ENCODE measurements around the gene ISG20L2.

The ISG20L2 gene

GRCh38 chr1:156740741-156741480 lies 12.3 kb upstream of the ISG20L2 start, which contains the start of gene MRPL24:
Gene MRPL24 (minus strand): TSS chr1:156741088. CDS start chr1:156738704, 2,384 bp downstream.
- no peaks in the 10 kb centered on the region for H3K27me3 ChIP-seq (ENCODE audit: control insufficient read depth in 1 of 2, insufficient read depth in 2 of 2, low read length in 2 of 2)
- peak within 1 kb of the TSS; percentile 94 for H3K27ac ChIP-seq (ENCODE audit: low read length)
- peak within 1 kb of the TSS; percentile 85 to 95 for H3K9ac ChIP-seq (ENCODE audit: low read length in 2 of 2)
- H3K36me3 ChIP-seq (ENCODE audit: control insufficient read depth in 2 of 2, insufficient read depth in 2 of 2, low read length in 2 of 2), result peaks cover 24 to 35% of the 10 kb centered on the region in 2 donors
- peaks cover 22% of the 10 kb centered on the region for H3K4me1 ChIP-seq (ENCODE audit: control insufficient read depth, insufficient read depth, low read length)
- no peaks in the 10 kb centered on the region for H3K9me3 ChIP-seq (ENCODE audit: control insufficient read depth in 2 of 2, low read length in 2 of 2)
- H3K4me3 ChIP-seq (ENCODE audit: low read length in 2 of 2), result peak within 1 kb of the TSS; percentile 94 to 97

DNA sequence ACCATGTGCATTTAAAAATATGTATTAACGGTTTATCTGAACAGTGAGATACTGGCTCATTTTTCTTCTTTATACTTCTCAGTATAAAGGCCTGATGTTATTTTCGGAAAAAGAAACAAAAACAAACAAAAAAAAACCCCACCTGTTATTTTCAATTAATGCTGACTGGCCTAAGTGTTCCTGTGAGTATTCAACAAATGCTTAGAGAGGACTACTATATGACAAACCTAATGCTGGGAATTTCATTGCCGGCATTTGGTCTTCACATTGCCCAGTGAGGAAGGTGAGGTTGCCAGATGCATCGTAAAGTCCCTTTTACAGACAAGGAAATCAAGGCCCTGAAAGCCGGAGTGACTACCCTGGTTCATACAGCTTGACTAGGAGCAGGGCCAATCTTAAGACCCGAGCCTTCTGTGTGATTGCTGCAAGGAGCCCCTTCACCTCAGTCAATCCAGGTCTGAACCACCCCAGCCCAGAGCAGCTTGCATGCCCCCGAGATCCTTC lies 11.7 kb upstream of the ISG20L2 start:
- peaks cover 17% of the 10 kb centered on the region for H3K4me1 ChIP-seq (ENCODE audit: control insufficient read depth, insufficient read depth, low read length)
- H3K36me3 ChIP-seq (ENCODE audit: control insufficient read depth in 2 of 2, insufficient read depth in 2 of 2, low read length in 2 of 2), result peaks cover 28 to 37% of the 10 kb centered on the region in 2 donors
- no peaks in the 10 kb centered on the region for H3K9me3 ChIP-seq (ENCODE audit: control insufficient read depth in 2 of 2, low read length in 2 of 2)
- peak overlapping the region; percentile 94 to 97 for H3K4me3 ChIP-seq (ENCODE audit: low read length in 2 of 2)
- peak overlapping the region; percentile 94 for H3K27ac ChIP-seq (ENCODE audit: low read length)
- no peaks in the 10 kb centered on the region for H3K27me3 ChIP-seq (ENCODE audit: control insufficient read depth in 1 of 2, insufficient read depth in 2 of 2, low read length in 2 of 2)
- H3K9ac ChIP-seq (ENCODE audit: low read length in 2 of 2), result peak overlapping the region; percentile 85 to 95

GRCh38 chr1:156738916-156739315 lies 10.3 kb upstream of the ISG20L2 start:
- Histone ChIP-seq H3K9me3 (ENCODE audit: control insufficient read depth in 2 of 2, low read length in 2 of 2) (no peaks in the 10 kb centered on the region), H3K27me3 (ENCODE audit: control insufficient read depth in 1 of 2, insufficient read depth in 2 of 2, low read length in 2 of 2) (no peaks in the 10 kb centered on the region), H3K9ac (ENCODE audit: low read length in 2 of 2) (no peak overlapping the region), H3K36me3 (ENCODE audit: control insufficient read depth in 2 of 2, insufficient read depth in 2 of 2, low read length in 2 of 2) (peaks cover 28 to 34% of the 10 kb centered on the region in 2 donors), H3K4me1 (ENCODE audit: control insufficient read depth, insufficient read depth, low read length) (peaks cover 10% of the 10 kb centered on the region), H3K4me3 (ENCODE audit: low read length in 2 of 2) (no peak overlapping the region), H3K27ac (ENCODE audit: low read length) (no peak overlapping the region)

DNA sequence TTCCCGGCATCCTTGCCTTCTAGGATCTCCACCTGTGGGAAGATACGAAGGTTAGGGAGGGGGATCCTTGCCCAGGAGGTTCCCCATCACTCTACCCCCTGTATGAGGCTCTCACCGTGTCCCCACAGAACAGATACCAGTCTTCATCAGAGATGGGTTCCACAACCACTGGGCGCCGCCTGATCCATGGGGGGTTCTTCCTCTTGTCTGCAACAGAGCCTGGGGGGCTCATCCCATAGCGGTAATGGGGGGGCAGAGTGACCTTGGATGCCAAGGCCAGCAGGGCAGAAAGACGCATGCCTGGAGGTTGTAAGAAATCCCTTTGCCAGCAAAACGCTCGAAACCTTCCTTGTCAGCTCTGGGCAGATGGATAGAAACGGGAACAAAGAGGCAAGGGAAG lies 9.8 kb upstream of the ISG20L2 start:
- no peaks in the 10 kb centered on the region for H3K9me3 ChIP-seq (ENCODE audit: control insufficient read depth in 2 of 2, low read length in 2 of 2)
- H3K27ac ChIP-seq (ENCODE audit: low read length), result no peak overlapping the region
- no peak overlapping the region for H3K4me3 ChIP-seq (ENCODE audit: low read length in 2 of 2)
- no peak overlapping the region for H3K9ac ChIP-seq (ENCODE audit: low read length in 2 of 2)
- peaks cover 33% of the 10 kb centered on the region in 2 donors for H3K36me3 ChIP-seq (ENCODE audit: control insufficient read depth in 2 of 2, insufficient read depth in 2 of 2, low read length in 2 of 2)
- peaks cover 10% of the 10 kb centered on the region for H3K4me1 ChIP-seq (ENCODE audit: control insufficient read depth, insufficient read depth, low read length)
- H3K27me3 ChIP-seq (ENCODE audit: control insufficient read depth in 1 of 2, insufficient read depth in 2 of 2, low read length in 2 of 2), result no peaks in the 10 kb centered on the region

DNA sequence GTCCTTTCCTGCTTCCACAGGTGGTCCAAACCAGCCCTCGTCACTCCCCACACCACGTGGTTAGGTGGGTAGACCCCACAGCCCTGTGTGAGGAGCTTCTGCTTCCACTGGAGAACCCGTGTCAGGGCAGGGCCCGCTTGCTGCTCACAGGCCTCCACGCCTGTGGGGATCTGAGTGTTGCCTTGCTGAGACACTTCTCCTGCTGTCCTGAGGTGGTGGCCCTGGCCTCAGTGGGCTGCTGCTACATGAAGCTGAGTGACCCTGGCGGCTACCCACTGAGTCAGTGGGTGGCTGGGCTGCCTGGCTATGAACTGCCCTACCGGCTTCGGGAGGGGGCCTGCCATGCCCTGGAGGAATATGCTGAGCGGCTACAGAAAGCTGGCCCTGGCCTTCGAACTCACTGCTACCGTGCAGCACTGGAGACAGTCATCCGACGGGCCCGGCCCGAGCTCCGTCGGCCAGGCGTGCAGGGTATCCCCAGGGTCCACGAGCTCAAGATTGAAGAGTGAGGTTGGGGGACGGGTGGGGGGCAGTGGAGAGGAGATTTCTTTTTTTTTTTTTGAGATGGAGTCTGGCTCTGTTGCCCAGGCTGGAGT lies 5.5 kb upstream of the ISG20L2 start:
- H3K9ac ChIP-seq (ENCODE audit: low read length in 2 of 2), result no peak overlapping the region
- H3K4me1 ChIP-seq (ENCODE audit: control insufficient read depth, insufficient read depth, low read length), result peaks cover 1% of the 10 kb centered on the region
- peaks cover 24 to 33% of the 10 kb centered on the region in 2 donors for H3K36me3 ChIP-seq (ENCODE audit: control insufficient read depth in 2 of 2, insufficient read depth in 2 of 2, low read length in 2 of 2)
- no peaks in the 10 kb centered on the region for H3K27me3 ChIP-seq (ENCODE audit: control insufficient read depth in 1 of 2, insufficient read depth in 2 of 2, low read length in 2 of 2)
- H3K9me3 ChIP-seq (ENCODE audit: control insufficient read depth in 2 of 2, low read length in 2 of 2), result no peaks in the 10 kb centered on the region
- no peak overlapping the region for H3K27ac ChIP-seq (ENCODE audit: low read length)
- no peak overlapping the region for H3K4me3 ChIP-seq (ENCODE audit: low read length in 2 of 2)

DNA sequence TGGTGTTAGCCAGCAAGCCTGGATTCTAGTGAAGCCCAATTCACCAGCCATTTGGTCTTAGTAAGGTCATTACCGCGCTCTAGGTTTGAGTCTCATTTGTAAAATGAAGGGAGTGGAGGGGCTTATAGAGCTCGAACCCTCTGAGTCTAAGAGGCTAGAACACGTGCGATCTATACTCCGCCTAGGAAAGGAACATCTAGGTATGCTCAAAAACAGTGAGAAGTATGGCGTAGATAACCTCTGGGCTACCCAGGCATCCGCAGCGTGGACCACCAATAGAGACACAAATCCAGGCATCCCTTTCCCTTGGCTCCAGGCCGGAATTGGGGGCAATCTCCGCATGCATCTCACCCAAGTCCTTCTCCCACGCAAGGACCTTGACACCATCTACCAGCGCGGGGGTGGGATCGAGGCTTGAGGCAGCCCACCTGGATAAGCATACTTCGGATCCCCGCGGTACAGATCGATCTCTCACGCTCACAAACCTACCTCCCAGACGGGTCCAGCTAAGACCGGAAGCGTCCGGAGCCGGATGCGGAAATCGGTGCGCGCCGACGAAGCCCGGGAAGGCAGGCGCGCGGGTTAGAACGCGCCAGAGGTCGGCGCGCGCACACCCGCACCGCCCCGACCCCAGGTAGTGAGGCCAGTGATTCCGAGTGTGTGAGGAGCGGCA lies 504 bp downstream of the ISG20L2 start, which contains the start of gene METTL25B:
Gene METTL25B (plus strand): TSS at position 544 of the 673 bp plus-strand sequence. CDS start 636 bp downstream, outside the sequence.
- H3K9me3 ChIP-seq (ENCODE audit: control insufficient read depth in 2 of 2, low read length in 2 of 2), result no peaks in the 10 kb centered on the region
- peak within 1 kb of the TSS; percentile 88 to 99 for H3K4me3 ChIP-seq (ENCODE audit: low read length in 2 of 2)
- H3K36me3 ChIP-seq (ENCODE audit: control insufficient read depth in 2 of 2, insufficient read depth in 2 of 2, low read length in 2 of 2), result peaks cover 21 to 25% of the 10 kb centered on the region in 2 donors
- peak within 1 kb of the TSS; percentile 99 for H3K27ac ChIP-seq (ENCODE audit: low read length)
- peaks cover 39% of the 10 kb centered on the region for H3K4me1 ChIP-seq (ENCODE audit: control insufficient read depth, insufficient read depth, low read length)
- peak within 1 kb of the TSS; percentile 96 to 99 for H3K9ac ChIP-seq (ENCODE audit: low read length in 2 of 2)
- no peaks in the 10 kb centered on the region for H3K27me3 ChIP-seq (ENCODE audit: control insufficient read depth in 1 of 2, insufficient read depth in 2 of 2, low read length in 2 of 2)

DNA sequence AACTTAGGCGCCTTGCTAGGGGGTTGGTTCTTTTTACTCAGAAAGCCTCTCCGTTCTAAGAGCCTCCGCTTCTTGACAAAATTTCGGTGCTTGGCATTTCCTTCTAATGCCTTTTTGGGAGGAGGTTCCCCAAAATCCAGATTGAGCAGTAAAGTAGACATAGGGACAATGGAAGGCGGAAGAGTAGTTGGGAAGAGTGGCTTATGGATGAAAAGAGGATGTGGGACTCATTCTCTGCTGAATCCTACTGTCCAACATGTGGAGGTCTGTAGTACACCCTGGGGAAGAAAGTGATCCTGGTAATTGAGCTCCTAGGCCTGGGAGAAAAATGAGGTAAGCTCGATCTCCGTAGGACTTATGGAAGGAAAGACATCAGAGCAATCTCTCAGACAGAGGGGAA lies 1.1 kb downstream of the ISG20L2 start:
- peaks cover 39% of the 10 kb centered on the region for H3K4me1 ChIP-seq (ENCODE audit: control insufficient read depth, insufficient read depth, low read length)
- H3K27me3 ChIP-seq (ENCODE audit: control insufficient read depth in 1 of 2, insufficient read depth in 2 of 2, low read length in 2 of 2), result no peaks in the 10 kb centered on the region
- peak overlapping the region; percentile 71 to 94 for H3K9ac ChIP-seq (ENCODE audit: low read length in 2 of 2)
- peaks cover 23 to 24% of the 10 kb centered on the region in 2 donors for H3K36me3 ChIP-seq (ENCODE audit: control insufficient read depth in 2 of 2, insufficient read depth in 2 of 2, low read length in 2 of 2)
- peak overlapping the region; percentile 86 for H3K27ac ChIP-seq (ENCODE audit: low read length)
- peak overlapping the region; percentile 76 to 99 for H3K4me3 ChIP-seq (ENCODE audit: low read length in 2 of 2)
- no peaks in the 10 kb centered on the region for H3K9me3 ChIP-seq (ENCODE audit: control insufficient read depth in 2 of 2, low read length in 2 of 2)

DNA sequence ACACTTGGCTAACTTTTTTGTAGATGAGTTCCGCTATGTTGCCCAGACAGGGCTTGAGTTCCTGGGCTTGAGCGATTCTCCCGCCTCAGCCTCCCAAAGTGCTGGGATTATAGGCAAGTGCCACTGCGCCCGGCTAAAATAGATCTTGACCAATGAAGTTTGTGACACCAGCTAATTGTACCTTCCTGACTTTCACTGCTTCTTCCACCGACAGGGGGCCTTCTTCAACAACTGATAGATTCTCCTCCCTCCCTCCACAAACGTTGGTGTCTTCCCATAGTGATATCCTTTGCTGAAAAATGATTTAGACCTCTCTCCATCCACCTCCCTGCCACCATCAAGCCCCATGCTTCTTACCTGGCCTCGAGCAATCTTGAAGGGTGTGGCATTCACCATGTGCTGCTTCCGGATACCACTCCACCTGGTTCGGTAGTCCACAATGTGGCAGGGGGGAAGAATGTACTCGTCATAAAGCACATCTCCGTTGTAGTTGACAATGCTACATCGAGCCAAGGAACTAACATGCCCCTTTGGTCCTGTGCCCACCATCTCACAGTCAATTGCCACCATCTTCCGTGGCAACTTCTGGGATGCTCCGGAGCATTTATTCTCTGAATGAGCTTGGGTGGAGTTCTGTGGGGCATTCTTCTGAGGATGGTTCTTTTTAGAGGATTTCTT lies 1.9 kb downstream of the ISG20L2 start:
- H3K9me3 ChIP-seq (ENCODE audit: control insufficient read depth in 2 of 2, low read length in 2 of 2), result no peaks in the 10 kb centered on the region
- H3K27ac ChIP-seq (ENCODE audit: low read length), result no peak overlapping the region
- peaks cover 19 to 23% of the 10 kb centered on the region in 2 donors for H3K36me3 ChIP-seq (ENCODE audit: control insufficient read depth in 2 of 2, insufficient read depth in 2 of 2, low read length in 2 of 2)
- H3K4me3 ChIP-seq (ENCODE audit: low read length in 2 of 2), result peak overlapping the region; percentile 76 to 99
- no peaks in the 10 kb centered on the region for H3K27me3 ChIP-seq (ENCODE audit: control insufficient read depth in 1 of 2, insufficient read depth in 2 of 2, low read length in 2 of 2)
- peaks cover 39% of the 10 kb centered on the region for H3K4me1 ChIP-seq (ENCODE audit: control insufficient read depth, insufficient read depth, low read length)
- H3K9ac ChIP-seq (ENCODE audit: low read length in 2 of 2), result peak overlapping the region; percentile 29 to 48

DNA sequence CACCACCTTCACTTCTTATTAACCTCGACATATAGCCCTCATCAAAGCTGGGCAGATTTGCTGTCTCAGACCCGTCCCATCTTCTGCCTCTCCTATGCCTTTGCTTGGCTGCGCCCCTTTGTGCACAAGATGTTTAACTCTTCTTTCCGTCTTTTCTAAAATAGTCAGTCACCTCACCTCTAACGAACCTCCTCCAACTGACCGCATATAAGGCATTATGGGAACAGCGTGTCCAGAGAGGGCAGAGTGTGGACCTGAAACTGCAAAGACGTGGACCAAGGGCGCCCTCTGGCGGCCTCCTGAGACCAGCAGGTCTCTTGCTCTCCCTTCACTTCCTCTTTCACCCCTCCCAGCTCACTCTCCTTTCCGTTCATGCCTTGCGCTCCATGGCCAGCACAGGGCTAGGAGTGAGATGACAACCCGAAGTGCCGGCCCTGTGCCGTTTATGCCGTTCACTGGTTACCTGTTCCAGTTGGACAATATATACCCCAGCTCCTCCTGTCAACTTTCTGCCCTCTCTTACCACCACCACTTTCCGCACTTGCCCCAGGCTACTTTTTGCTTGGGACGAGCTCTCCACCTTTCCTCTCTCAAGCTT lies 2.8 kb downstream of the ISG20L2 start:
- Histone ChIP-seq H3K9ac (ENCODE audit: low read length in 2 of 2) (peak overlapping the region; percentile 48 to 60), H3K27ac (ENCODE audit: low read length) (no peak overlapping the region), H3K9me3 (ENCODE audit: control insufficient read depth in 2 of 2, low read length in 2 of 2) (no peaks in the 10 kb centered on the region), H3K27me3 (ENCODE audit: control insufficient read depth in 1 of 2, insufficient read depth in 2 of 2, low read length in 2 of 2) (no peaks in the 10 kb centered on the region), H3K4me3 (ENCODE audit: low read length in 2 of 2) (peak overlapping the region; percentile 76 to 99), H3K36me3 (ENCODE audit: control insufficient read depth in 2 of 2, insufficient read depth in 2 of 2, low read length in 2 of 2) (peaks cover 27 to 32% of the 10 kb centered on the region in 2 donors), H3K4me1 (ENCODE audit: control insufficient read depth, insufficient read depth, low read length) (peaks cover 39% of the 10 kb centered on the region)

- H3K27me3 ChIP-seq (ENCODE audit: control insufficient read depth in 1 of 2, insufficient read depth in 2 of 2, low read length in 2 of 2), result no peaks in the 10 kb centered on the region
- H3K27ac ChIP-seq (ENCODE audit: low read length), result no peak overlapping the region
- peaks cover 27 to 28% of the 10 kb centered on the region in 2 donors for H3K36me3 ChIP-seq (ENCODE audit: control insufficient read depth in 2 of 2, insufficient read depth in 2 of 2, low read length in 2 of 2)
- H3K9me3 ChIP-seq (ENCODE audit: control insufficient read depth in 2 of 2, low read length in 2 of 2), result no peaks in the 10 kb centered on the region
- peaks cover 21% of the 10 kb centered on the region for H3K4me1 ChIP-seq (ENCODE audit: control insufficient read depth, insufficient read depth, low read length)
- no peak overlapping the region for H3K4me3 ChIP-seq (ENCODE audit: low read length in 2 of 2)
- no peak overlapping the region for H3K9ac ChIP-seq (ENCODE audit: low read length in 2 of 2)
Measured at GRCh38 chr1:156721535-156721934, 7.0 kb downstream of the ISG20L2 start.

All from stomach smooth muscle (tissue), 2 donors.